Measurements from ENCODE around the gene CPEB1.

CPEB1 gene

GRCh38 chr15:82679626-82680199 is 32.5 kb upstream of the CPEB1 start:
- in situ Hi-C loops (cut with HindIII; ENCODE audit: low sequenced_read_pairs): no loop called here
- DNase-seq (ENCODE audit: low read depth): no peak
- TF ChIP-seq CTCF (IDR thresholded peaks at IDR 0.05; ENCODE audit: low read depth, low read length, missing control alignments): no peak
- H3K4me3 ChIP-seq (ENCODE audit: low read depth, low read length): no peak overlapping the region

GRCh38 chr15:82677720-82678323 is 30.7 kb upstream of the CPEB1 start:
- no peak for DNase-seq (ENCODE audit: low read depth)
- in situ Hi-C loops (cut with HindIII; ENCODE audit: low sequenced_read_pairs): no loop called here
- no peak for TF ChIP-seq CTCF (IDR thresholded peaks at IDR 0.05; ENCODE audit: low read depth, low read length, missing control alignments)
- H3K4me3 ChIP-seq (ENCODE audit: low read depth, low read length): no peak overlapping the region

- in situ Hi-C loops (cut with HindIII; ENCODE audit: low sequenced_read_pairs): no loop called here
- no peak overlapping the region for H3K4me3 ChIP-seq (ENCODE audit: low read depth, low read length)
- DNase-seq (ENCODE audit: low read depth): no peak
- TF ChIP-seq CTCF (IDR thresholded peaks at IDR 0.05; ENCODE audit: low read depth, low read length, missing control alignments): no peak
These were observed 27.7 kb upstream of the CPEB1 start for GRCh38 chr15:82674873-82675272.

- no peak for DNase-seq (ENCODE audit: low read depth)
- no peak overlapping the region for H3K4me3 ChIP-seq (ENCODE audit: low read depth, low read length)
- no peak for TF ChIP-seq CTCF (IDR thresholded peaks at IDR 0.05; ENCODE audit: low read depth, low read length, missing control alignments)
- in situ Hi-C loops (cut with HindIII; ENCODE audit: low sequenced_read_pairs): no loop called here
These were observed 23.5 kb upstream of the CPEB1 start for GRCh38 chr15:82670699-82671098.

- no peak overlapping the region for H3K4me3 ChIP-seq (ENCODE audit: low read depth, low read length)
- in situ Hi-C loops (cut with HindIII; ENCODE audit: low sequenced_read_pairs): no loop called here
- DNase-seq (ENCODE audit: low read depth): no peak
- TF ChIP-seq CTCF (IDR thresholded peaks at IDR 0.05; ENCODE audit: low read depth, low read length, missing control alignments): no peak
These were observed 19.4 kb upstream of the CPEB1 start for GRCh38 chr15:82666606-82667005.

DNA sequence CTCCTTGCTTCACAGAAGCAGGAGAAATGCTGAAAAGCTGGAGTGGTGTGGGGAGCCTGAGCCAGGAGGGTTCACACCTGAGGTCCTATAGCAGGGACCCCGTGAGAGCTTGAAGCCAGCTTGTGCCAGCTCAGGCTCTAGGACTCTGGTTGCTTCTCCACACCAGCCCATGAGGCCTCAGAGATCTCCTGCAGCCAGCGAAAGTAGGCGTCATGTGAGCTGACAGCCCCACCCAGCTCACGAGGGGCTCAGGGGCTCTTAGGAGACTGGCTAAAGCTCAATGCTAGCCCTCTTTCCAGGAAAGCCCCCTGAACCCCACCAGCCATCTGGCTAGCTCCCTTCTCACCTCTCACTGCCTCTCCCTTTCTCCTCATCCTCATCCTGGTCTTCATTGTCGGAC is 16.9 kb upstream of the CPEB1 start:
- in situ Hi-C loops (cut with HindIII; ENCODE audit: low sequenced_read_pairs): no loop called here
- TF ChIP-seq CTCF (IDR thresholded peaks at IDR 0.05; ENCODE audit: low read depth, low read length, missing control alignments): no peak
- no peak for DNase-seq (ENCODE audit: low read depth)
- no peak overlapping the region for H3K4me3 ChIP-seq (ENCODE audit: low read depth, low read length)

Data from astrocyte of the cerebellum (primary cell).